B cell (primary cell): ENCODE measurements around the gene BNIP3. TPM values are rescaled to one million over a fixed set of nuclear protein-coding genes. Genes with fewer than 3 reads are reported as not detected.

Source experiments
- ATAC-seq: fragments of 200-7000 bp; cut with Tn5 transposase; one replicate; pipeline ENCODE4 v1.10.0; 2021; ENCODE audit warnings: low read depth, mild to moderate bottlenecking, moderate number of reproducible peaks, moderate library complexity
- CTCF ChIA-PET: fragments of 350-600 bp; sonication (Branson Sonifier 250); formaldehyde crosslinking; loops from one replicate; lab custom pipeline; 2021; ENCODE audit warnings: antibody characterized with exemption, inconsistent platforms; lab: Charles Lee
- POLR2A ChIA-PET: fragments of 350-600 bp; sonication (Branson Sonifier 250); formaldehyde crosslinking; loops from one replicate; lab custom pipeline; 2021; ENCODE audit warnings: antibody characterized with exemption; lab: Charles Lee
- DNase-seq: peaks from one replicate; pipeline ENCODE4 v3.0.0; 2013
- H2AFZ ChIP-seq: 2 replicates; pipeline ENCODE4 v1.6.1; 2012; ENCODE audit warnings: mild to moderate bottlenecking, low read depth, low read length; ENCODE audit not compliant: insufficient read depth, poor library complexity, severe bottlenecking
- H3K27ac ChIP-seq, 2 donors: 1 replicate in 1 of 2; 2 replicates in 1 of 2; pipeline ENCODE4 v1.5.1; 2012 to 2013; ENCODE audit warnings: low read length in 2 of 2, mild to moderate bottlenecking in 2 of 2, moderate library complexity in 1 of 2
- H3K27me3 ChIP-seq, 4 experiments: fragments of 200-600 bp in 1 of 4; sonication (generic) in 1 of 4; replicated peaks in 1 of 4; 1 replicate in 2 of 4; 2 replicates in 2 of 4; pipeline versions ENCODE4 v1.6.1 to v1.7.0; 2013 to 2016; ENCODE audit warnings: low read length in 3 of 4, mild to moderate bottlenecking in 2 of 4, mixed read lengths in 1 of 4, moderate library complexity in 1 of 4; ENCODE audit not compliant: insufficient read depth in 4 of 4, control insufficient read depth in 3 of 4; ENCODE audit errors: control extremely low read depth in 1 of 4
- H3K36me3 ChIP-seq, 2 experiments: replicated peaks in 1 of 2; 1 replicate in 1 of 2; 2 replicates in 1 of 2; pipeline versions ENCODE4 v1.6.1 to v1.7.1; 2013; ENCODE audit warnings: low read length in 1 of 2; ENCODE audit not compliant: insufficient read depth in 2 of 2, control insufficient read depth in 1 of 2; ENCODE audit errors: control extremely low read depth in 1 of 2, extremely low read depth in 1 of 2
- H3K4me1 ChIP-seq, 2 donors: fragments of 200-600 bp in 1 of 2; sonication (generic) in 1 of 2; 1 replicate in 1 of 2; 2 replicates in 1 of 2; pipeline versions ENCODE4 v1.5.1 to v1.6.1; 2013 to 2017; ENCODE audit warnings: low read length in 2 of 2; ENCODE audit not compliant: control insufficient read depth in 2 of 2, insufficient read depth in 2 of 2
- H3K4me2 ChIP-seq: replicated peaks from 2 replicates; pipeline ENCODE3; 2012; ENCODE audit warnings: mild to moderate bottlenecking, low read depth, low read length; ENCODE audit not compliant: poor library complexity, severe bottlenecking
- H3K4me3 ChIP-seq, 5 experiments: fragments of 200-600 bp in 1 of 5; sonication (generic) in 1 of 5; 1 replicate in 3 of 5; 2 replicates in 2 of 5; pipeline versions ENCODE4 v1.5.1 to v1.7.0; 2011 to 2016; ENCODE audit warnings: low read length in 4 of 5, mild to moderate bottlenecking in 4 of 5, low read depth in 2 of 5, control low read depth in 1 of 5, moderate library complexity in 1 of 5; ENCODE audit not compliant: insufficient read depth in 1 of 5; ENCODE audit errors: control extremely low read depth in 1 of 5, extremely low read depth in 1 of 5
- H3K79me2 ChIP-seq: fragments of 200-600 bp; sonication (generic); one replicate; pipeline ENCODE4 v1.6.0; 2016; ENCODE audit warnings: low read length; ENCODE audit not compliant: control insufficient read depth, insufficient read depth
- H3K9ac ChIP-seq: fragments of 200-600 bp; sonication (generic); 2 replicates; pipeline ENCODE4 v1.6.1; 2017; ENCODE audit warnings: mild to moderate bottlenecking, low read length, moderate library complexity
- H3K9me3 ChIP-seq, 3 donors: one replicate each; pipeline versions ENCODE4 v1.6.1 to v1.7.1; 2013; ENCODE audit warnings: low read length in 2 of 3; ENCODE audit not compliant: control insufficient read depth in 2 of 3, insufficient read depth in 1 of 3; ENCODE audit errors: control extremely low read depth in 1 of 3
- H4K20me1 ChIP-seq: 2 replicates; pipeline ENCODE4 v1.6.0; 2012; ENCODE audit warnings: mild to moderate bottlenecking, low read length; ENCODE audit not compliant: insufficient read depth, control insufficient read depth, poor library complexity, severe bottlenecking
- H3K27ac Mint-ChIP-seq: one replicate; pipeline ENCODE4 v1.8.0; 2021; ENCODE audit warnings: mixed read lengths
- H3K27me3 Mint-ChIP-seq: one replicate; pipeline ENCODE4 v1.8.0; 2021; ENCODE audit warnings: mixed read lengths
- H3K4me1 Mint-ChIP-seq: one replicate; pipeline ENCODE4 v1.8.0; 2021; ENCODE audit warnings: mixed read lengths
- H3K4me3 Mint-ChIP-seq: one replicate; pipeline ENCODE4 v1.8.0; 2021; ENCODE audit warnings: mixed read lengths
- H3K9me3 Mint-ChIP-seq: one replicate; pipeline ENCODE4 v1.8.0; 2022; ENCODE audit warnings: mixed read lengths; ENCODE audit not compliant: insufficient read depth
- EZH2 ChIP-seq: IDR thresholded peaks from 2 replicates; pipeline ENCODE4 v1.6.1; 2012; ENCODE audit warnings: borderline replicate concordance, low read depth, mild to moderate bottlenecking, moderate library complexity, low read length; ENCODE audit not compliant: insufficient read depth, poor library complexity, severe bottlenecking
- WGBS: methylation state at CpG from one replicate; pipeline ENCODE4 v1.1.5; 2013; ENCODE audit warnings: missing lambda C conversion rate; ENCODE audit not compliant: insufficient coverage; 5-methylcytosine and 5-hydroxymethylcytosine counted together
- intact Hi-C: fragments of 100-400 bp; cut with micrococcal nuclease; formaldehyde crosslinking; loops from one replicate; pipeline ENCODE4 v1.10.0; 2022
- polyA plus RNA-seq: library from polyadenylated mRNA; depleted of rRNA; stranded (reverse); fragments of >200 nt; gene quantifications from 2 replicates; pipeline ENCODE4 v1.2.3, GENCODE V29; 2012
- total RNA-seq, 2 donors: library from RNA; stranded (reverse); fragments of 120-200 nt in 1 of 2; gene quantifications; 1 replicate in 1 of 2; 2 replicates in 1 of 2; pipeline versions ENCODE4 v1.2.3 to v1.2.4, GENCODE V29; 2013 to 2022
- TF ChIP-seq, protein P1 (sequence below): fragments of 200-600 bp; IDR thresholded peaks from one replicate; pipeline ENCODE4 v1.8.0; 2022; ENCODE audit warnings: antibody characterized with exemption, mild to moderate bottlenecking

The BNIP3 gene
- total and polyA plus RNA-seq, 2 donors (not counting 1 experiment from before 2014, with no cell fraction given) = 7.1 to 10.9 TPM

DNA sequence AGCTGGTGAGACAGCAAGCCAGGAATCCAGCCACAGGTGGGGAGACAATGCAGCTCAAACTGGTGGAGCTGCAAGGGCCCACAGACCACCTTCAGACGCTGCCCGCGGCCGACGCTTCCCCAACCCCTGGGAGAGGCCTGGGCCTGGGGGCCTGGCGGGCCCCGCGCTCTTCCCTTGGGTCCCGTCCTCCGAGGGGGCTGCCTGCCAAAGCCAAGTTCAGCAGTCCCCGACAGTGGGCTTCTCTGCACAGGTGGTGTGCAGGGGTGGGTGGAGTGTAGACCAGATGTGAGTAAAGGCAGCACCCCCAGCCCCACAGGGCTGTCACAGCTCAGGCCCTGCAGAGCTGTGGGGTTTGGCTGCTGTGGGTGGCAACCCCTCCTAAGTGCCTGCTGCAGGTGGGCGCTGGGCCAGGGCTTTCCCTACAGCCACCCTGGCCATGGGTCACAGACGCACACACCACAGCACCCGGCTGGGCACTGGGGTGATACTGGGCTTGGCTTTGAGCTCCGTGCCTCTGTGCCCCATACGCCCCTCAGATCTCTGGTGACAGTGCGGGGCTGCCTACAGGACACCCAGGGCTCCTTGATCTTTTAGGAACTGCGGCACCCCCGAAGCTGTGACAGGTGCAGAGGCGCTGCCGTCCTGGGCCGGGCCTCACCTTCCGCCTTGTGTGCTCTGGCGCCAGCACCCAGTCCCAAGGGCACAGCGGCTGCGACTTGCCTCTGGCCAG is 20.5 kb downstream of the BNIP3 start:
- no peaks in the 10 kb centered on the region for H3K4me1 ChIP-seq
- WGBS = 95% methylated on average over 25 of the region's 26 CpGs
- no peak overlapping the region for H3K4me2 ChIP-seq
- no peak overlapping the region for H3K9ac ChIP-seq
- no peak for DNase-seq
- no peaks in the 10 kb centered on the region for H3K9me3 Mint-ChIP-seq
- H3K4me1 Mint-ChIP-seq = no peaks in the 10 kb centered on the region
- H3K9me3 ChIP-seq = no peaks in the 10 kb centered on the region
- no peak for ATAC-seq
- H3K79me2 ChIP-seq = no peaks in the 10 kb centered on the region
- H3K27me3 Mint-ChIP-seq = no peaks in the 10 kb centered on the region
- H2AFZ ChIP-seq = no peak overlapping the region
- TF ChIP-seq, protein P1, sequence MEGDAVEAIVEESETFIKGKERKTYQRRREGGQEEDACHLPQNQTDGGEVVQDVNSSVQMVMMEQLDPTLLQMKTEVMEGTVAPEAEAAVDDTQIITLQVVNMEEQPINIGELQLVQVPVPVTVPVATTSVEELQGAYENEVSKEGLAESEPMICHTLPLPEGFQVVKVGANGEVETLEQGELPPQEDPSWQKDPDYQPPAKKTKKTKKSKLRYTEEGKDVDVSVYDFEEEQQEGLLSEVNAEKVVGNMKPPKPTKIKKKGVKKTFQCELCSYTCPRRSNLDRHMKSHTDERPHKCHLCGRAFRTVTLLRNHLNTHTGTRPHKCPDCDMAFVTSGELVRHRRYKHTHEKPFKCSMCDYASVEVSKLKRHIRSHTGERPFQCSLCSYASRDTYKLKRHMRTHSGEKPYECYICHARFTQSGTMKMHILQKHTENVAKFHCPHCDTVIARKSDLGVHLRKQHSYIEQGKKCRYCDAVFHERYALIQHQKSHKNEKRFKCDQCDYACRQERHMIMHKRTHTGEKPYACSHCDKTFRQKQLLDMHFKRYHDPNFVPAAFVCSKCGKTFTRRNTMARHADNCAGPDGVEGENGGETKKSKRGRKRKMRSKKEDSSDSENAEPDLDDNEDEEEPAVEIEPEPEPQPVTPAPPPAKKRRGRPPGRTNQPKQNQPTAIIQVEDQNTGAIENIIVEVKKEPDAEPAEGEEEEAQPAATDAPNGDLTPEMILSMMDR = no peak
- no peak for TF ChIP-seq EZH2
- CTCF ChIA-PET = interaction anchor here (0.8 kb wide), 1 partner anchor 10 kb away, joined by 3 read pairs; no protein-coding TSS in a partner anchor
- H3K27ac Mint-ChIP-seq = no peak overlapping the region
- H3K4me3 ChIP-seq = no peak overlapping the region
- peaks cover 0 to 13% of the 10 kb centered on the region in 2 experiments for H3K36me3 ChIP-seq
- no peak overlapping the region for H3K4me3 Mint-ChIP-seq
- no peaks in the 10 kb centered on the region for H3K27me3 ChIP-seq
- H3K27ac ChIP-seq = no peak overlapping the region
- H4K20me1 ChIP-seq = no peaks in the 10 kb centered on the region
- POLR2A ChIA-PET = no interaction called here
- intact Hi-C loops = no loop called here

DNA sequence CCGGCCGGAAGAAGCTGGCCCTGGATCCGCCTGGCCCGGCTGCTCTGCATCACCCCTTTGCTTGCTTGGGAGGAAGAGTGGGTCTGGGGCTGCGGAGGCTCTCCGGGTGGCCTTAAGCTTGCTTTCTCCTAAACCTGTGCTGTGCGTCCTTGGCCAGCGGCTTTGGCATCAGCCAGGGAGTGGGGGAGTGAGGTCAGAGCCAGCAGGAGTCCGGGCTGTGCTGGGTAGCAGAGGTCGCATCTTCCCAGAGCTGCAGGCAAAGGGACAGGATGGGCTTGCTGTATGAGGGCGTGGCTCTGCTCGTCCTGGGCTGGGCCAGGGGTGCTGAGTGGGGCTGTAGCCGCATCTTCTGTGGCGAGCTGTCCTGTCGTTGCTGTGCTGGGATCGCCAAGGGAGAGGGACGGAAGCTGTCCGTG is 21.1 kb downstream of the BNIP3 start:
- ChIA-PET CTCF (interaction anchor here (0.8 kb wide), 1 partner anchor 10 kb away, joined by 3 read pairs; no protein-coding TSS in a partner anchor), POLR2A (no interaction called here)
- Histone ChIP-seq H3K9ac (no peak overlapping the region), H3K4me1 (no peaks in the 10 kb centered on the region), H3K4me3 (no peak overlapping the region), H2AFZ (no peak overlapping the region), H3K79me2 (no peaks in the 10 kb centered on the region), H3K27ac (no peak overlapping the region), H3K36me3 (peaks cover 0 to 18% of the 10 kb centered on the region in 2 experiments), H3K9me3 (no peaks in the 10 kb centered on the region), H4K20me1 (no peaks in the 10 kb centered on the region), H3K27me3 (no peaks in the 10 kb centered on the region), H3K4me2 (no peak overlapping the region)
- intact Hi-C loops = no loop called here
- 96% methylated on average over 18 of the region's 18 CpGs for WGBS
- DNase-seq (no peak), ATAC-seq (no peak)
- H3K27me3 Mint-ChIP-seq = no peaks in the 10 kb centered on the region
- TF ChIP-seq EZH2 = no peak
- TF ChIP-seq, protein P1 = no peak
- no peaks in the 10 kb centered on the region for H3K4me1 Mint-ChIP-seq
- H3K4me3 Mint-ChIP-seq = no peak overlapping the region
- H3K9me3 Mint-ChIP-seq = no peaks in the 10 kb centered on the region
- H3K27ac Mint-ChIP-seq = no peak overlapping the region
